K562 (cell line): Measurements from ENCODE around the gene PYROXD2. TPM values are rescaled to one million over a fixed set of nuclear protein-coding genes. Genes with fewer than 3 reads are reported as not detected.

ENCODE experiments used
- CAMTA2 ChIP-seq: fragments of 250-450 bp; sonication (Bioruptor Pico); conservative IDR thresholded peaks from 2 replicates; pipeline ENCODE4 v1.5.1; 2022
- CLOCK ChIP-seq: fragments of 250-450 bp; sonication (Bioruptor Pico); IDR thresholded peaks from 2 replicates; pipeline ENCODE4 v1.4.0; 2020; ENCODE audit warnings: mild to moderate bottlenecking, moderate library complexity, borderline replicate concordance
- CREB1 ChIP-seq, 2 experiments: sonication (generic) in 1 of 2; formaldehyde crosslinking in 1 of 2; IDR thresholded peaks; 2 replicates each; pipeline versions ENCODE4 v1.6.1 to v1.8.0; 2012 to 2022; ENCODE audit warnings: inconsistent platforms in 1 of 2, mild to moderate bottlenecking in 1 of 2, missing genetic modification reagents in 1 of 2, moderate library complexity in 1 of 2
- HDAC6 ChIP-seq: IDR thresholded peaks from 2 replicates; pipeline ENCODE4 v1.6.1; 2012; ENCODE audit warnings: low read depth, mild to moderate bottlenecking, control low read depth, inconsistent platforms, low read length, moderate library complexity
- HMG20B ChIP-seq: fragments of 250-450 bp; sonication (Bioruptor Pico); IDR thresholded peaks from 2 replicates; pipeline ENCODE4 v1.5.0; 2021; ENCODE audit warnings: mild to moderate bottlenecking
- LEF1 ChIP-seq: fragments of 450-650 bp; IDR thresholded peaks from 2 replicates; pipeline ENCODE4 v1.6.1; 2016; ENCODE audit warnings: mild to moderate bottlenecking
- NFRKB ChIP-seq: fragments of 450-650 bp; IDR thresholded peaks from 2 replicates; pipeline ENCODE4 v1.6.1; 2016; ENCODE audit warnings: low read depth
- RFX7 ChIP-seq: fragments of 250-450 bp; sonication (Bioruptor Pico); IDR thresholded peaks from 2 replicates; pipeline ENCODE4 v1.5.1; 2021; ENCODE audit warnings: mild to moderate bottlenecking
- SMARCA5 ChIP-seq: fragments of 450-650 bp; IDR thresholded peaks from 2 replicates; pipeline ENCODE4 v1.6.1; 2016
- SRSF7 ChIP-seq: fragments of 200-400 bp; formaldehyde crosslinking; optimal IDR thresholded peaks from 2 replicates; pipeline ENCODE3; 2017; ENCODE audit warnings: mild to moderate bottlenecking, low read depth, low read length
- TAF15 ChIP-seq: fragments of 200-400 bp; formaldehyde crosslinking; IDR thresholded peaks from 2 replicates; pipeline ENCODE4 v1.6.1; 2017; ENCODE audit warnings: mild to moderate bottlenecking, low read depth, low read length, moderate library complexity
- TCF3 ChIP-seq: sonication (generic); formaldehyde crosslinking; IDR thresholded peaks from 2 replicates; pipeline ENCODE4 v1.4.0; 2020; ENCODE audit warnings: mild to moderate bottlenecking, missing genetic modification reagents
- ZNF165 ChIP-seq: fragments of 250-450 bp; sonication (Bioruptor Pico); IDR thresholded peaks from 2 replicates; pipeline ENCODE4 v1.4.0; 2020; ENCODE audit warnings: borderline replicate concordance
- ZNF445 ChIP-seq: fragments of 250-450 bp; sonication (Bioruptor Pico); IDR thresholded peaks from 2 replicates; pipeline ENCODE4 v1.4.0; 2020; ENCODE audit warnings: low read depth, mild to moderate bottlenecking, moderate library complexity
- polyA plus RNA-seq, 8 experiments: library from polyadenylated mRNA; depleted of rRNA in 4 of 8; stranded (reverse) in 5 of 8; unstranded in 3 of 8; fragments of >200 nt; fragmentation: Nextera tagmentation in 2 of 8; fragmentation: Illumina TruSeq in 1 of 8; extraction: Ambion mirVana in 2 of 8; extraction: Trizol in 1 of 8; gene quantifications; 2 replicates each; pipeline versions ENCODE4 v1.2.1 to v1.2.3, GENCODE V29; 2011 to 2014; ENCODE audit warnings: inconsistent platforms in 1 of 8, missing spikeins in 1 of 8
- total RNA-seq, 7 experiments: library from RNA; depleted of rRNA in 6 of 7; stranded (reverse); fragments of >200 nt in 6 of 7; fragmentation: Illumina TruSeq in 2 of 7; extraction: Trizol in 2 of 7; gene quantifications; 2 replicates each; pipeline versions ENCODE4 v1.2.1 to v1.2.3, GENCODE V29; 2011 to 2021; ENCODE audit warnings: low replicate concordance in 1 of 7
- TF ChIP-seq, protein P1 (sequence below): fragments of 200-800 bp; sonication (Bioruptor generic); IDR thresholded peaks from 2 replicates; pipeline ENCODE4 v1.6.1; 2017; ENCODE audit warnings: missing genetic modification characterization, missing compliant biosample characterization
- TF ChIP-seq, protein P2 (sequence below): sonication (generic); formaldehyde crosslinking; IDR thresholded peaks from 2 replicates; pipeline ENCODE4 v1.8.1; 2023; ENCODE audit warnings: mild to moderate bottlenecking, missing genetic modification reagents
- TF ChIP-seq, protein P3 (sequence below), 2 experiments: fragments of 450-650 bp; IDR thresholded peaks; 2 replicates each; pipeline ENCODE4 v1.6.1; 2018; ENCODE audit warnings: mild to moderate bottlenecking in 2 of 2, low read depth in 1 of 2; ENCODE audit not compliant: partially characterized antibody in 2 of 2

PYROXD2 gene
- total and polyA plus RNA-seq, 9 of the 15 experiments (the other 6 are each of a cell fraction or from before 2014, with no cell fraction given) = 0.14 to 1.4 (median 0.58) TPM

GRCh38 chr10:98446661-98447221 is 31.8 kb upstream of the PYROXD2 start, which contains the start of gene HPS1 (continued):
- TF ChIP-seq CLOCK (CRISPR knock-in tag) = peak; percentile 90
- no peak for TF ChIP-seq HMG20B (CRISPR knock-in tag)
- TF ChIP-seq RFX7 (CRISPR knock-in tag) = no peak
- TF ChIP-seq ZNF445 = no peak
- TF ChIP-seq HDAC6 = no peak
- TF ChIP-seq CAMTA2 = no peak
- TF ChIP-seq, protein P1, sequence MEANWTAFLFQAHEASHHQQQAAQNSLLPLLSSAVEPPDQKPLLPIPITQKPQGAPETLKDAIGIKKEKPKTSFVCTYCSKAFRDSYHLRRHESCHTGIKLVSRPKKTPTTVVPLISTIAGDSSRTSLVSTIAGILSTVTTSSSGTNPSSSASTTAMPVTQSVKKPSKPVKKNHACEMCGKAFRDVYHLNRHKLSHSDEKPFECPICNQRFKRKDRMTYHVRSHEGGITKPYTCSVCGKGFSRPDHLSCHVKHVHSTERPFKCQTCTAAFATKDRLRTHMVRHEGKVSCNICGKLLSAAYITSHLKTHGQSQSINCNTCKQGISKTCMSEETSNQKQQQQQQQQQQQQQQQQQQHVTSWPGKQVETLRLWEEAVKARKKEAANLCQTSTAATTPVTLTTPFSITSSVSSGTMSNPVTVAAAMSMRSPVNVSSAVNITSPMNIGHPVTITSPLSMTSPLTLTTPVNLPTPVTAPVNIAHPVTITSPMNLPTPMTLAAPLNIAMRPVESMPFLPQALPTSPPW (CRISPR knock-in tag) = peak; percentile 91
- TF ChIP-seq SMARCA5 = no peak
- TF ChIP-seq ZNF165 (CRISPR knock-in tag) = no peak
- 0 out of 2 replicates have a peak, but pooled peaks have one; percentile 29 for TF ChIP-seq LEF1
- no peak for TF ChIP-seq SRSF7
- TF ChIP-seq, protein P2, sequence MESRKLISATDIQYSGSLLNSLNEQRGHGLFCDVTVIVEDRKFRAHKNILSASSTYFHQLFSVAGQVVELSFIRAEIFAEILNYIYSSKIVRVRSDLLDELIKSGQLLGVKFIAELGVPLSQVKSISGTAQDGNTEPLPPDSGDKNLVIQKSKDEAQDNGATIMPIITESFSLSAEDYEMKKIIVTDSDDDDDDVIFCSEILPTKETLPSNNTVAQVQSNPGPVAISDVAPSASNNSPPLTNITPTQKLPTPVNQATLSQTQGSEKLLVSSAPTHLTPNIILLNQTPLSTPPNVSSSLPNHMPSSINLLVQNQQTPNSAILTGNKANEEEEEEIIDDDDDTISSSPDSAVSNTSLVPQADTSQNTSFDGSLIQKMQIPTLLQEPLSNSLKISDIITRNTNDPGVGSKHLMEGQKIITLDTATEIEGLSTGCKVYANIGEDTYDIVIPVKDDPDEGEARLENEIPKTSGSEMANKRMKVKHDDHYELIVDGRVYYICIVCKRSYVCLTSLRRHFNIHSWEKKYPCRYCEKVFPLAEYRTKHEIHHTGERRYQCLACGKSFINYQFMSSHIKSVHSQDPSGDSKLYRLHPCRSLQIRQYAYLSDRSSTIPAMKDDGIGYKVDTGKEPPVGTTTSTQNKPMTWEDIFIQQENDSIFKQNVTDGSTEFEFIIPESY (CRISPR knock-in tag) = no peak
- TF ChIP-seq CREB1 (IDR thresholded peaks at IDR 0.05) = no peak
- TF ChIP-seq CREB1 (CRISPR knock-in tag; IDR thresholded peaks at IDR 0.05) = no peak
- no peak for TF ChIP-seq TCF3
- TF ChIP-seq TAF15 = no peak
- TF ChIP-seq NFRKB = no peak
- TF ChIP-seq, protein P3, sequence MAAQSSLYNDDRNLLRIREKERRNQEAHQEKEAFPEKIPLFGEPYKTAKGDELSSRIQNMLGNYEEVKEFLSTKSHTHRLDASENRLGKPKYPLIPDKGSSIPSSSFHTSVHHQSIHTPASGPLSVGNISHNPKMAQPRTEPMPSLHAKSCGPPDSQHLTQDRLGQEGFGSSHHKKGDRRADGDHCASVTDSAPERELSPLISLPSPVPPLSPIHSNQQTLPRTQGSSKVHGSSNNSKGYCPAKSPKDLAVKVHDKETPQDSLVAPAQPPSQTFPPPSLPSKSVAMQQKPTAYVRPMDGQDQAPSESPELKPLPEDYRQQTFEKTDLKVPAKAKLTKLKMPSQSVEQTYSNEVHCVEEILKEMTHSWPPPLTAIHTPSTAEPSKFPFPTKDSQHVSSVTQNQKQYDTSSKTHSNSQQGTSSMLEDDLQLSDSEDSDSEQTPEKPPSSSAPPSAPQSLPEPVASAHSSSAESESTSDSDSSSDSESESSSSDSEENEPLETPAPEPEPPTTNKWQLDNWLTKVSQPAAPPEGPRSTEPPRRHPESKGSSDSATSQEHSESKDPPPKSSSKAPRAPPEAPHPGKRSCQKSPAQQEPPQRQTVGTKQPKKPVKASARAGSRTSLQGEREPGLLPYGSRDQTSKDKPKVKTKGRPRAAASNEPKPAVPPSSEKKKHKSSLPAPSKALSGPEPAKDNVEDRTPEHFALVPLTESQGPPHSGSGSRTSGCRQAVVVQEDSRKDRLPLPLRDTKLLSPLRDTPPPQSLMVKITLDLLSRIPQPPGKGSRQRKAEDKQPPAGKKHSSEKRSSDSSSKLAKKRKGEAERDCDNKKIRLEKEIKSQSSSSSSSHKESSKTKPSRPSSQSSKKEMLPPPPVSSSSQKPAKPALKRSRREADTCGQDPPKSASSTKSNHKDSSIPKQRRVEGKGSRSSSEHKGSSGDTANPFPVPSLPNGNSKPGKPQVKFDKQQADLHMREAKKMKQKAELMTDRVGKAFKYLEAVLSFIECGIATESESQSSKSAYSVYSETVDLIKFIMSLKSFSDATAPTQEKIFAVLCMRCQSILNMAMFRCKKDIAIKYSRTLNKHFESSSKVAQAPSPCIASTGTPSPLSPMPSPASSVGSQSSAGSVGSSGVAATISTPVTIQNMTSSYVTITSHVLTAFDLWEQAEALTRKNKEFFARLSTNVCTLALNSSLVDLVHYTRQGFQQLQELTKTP (IDR thresholded peaks at IDR 0.05; ENCODE audit: low read depth in 1 of 2, partially characterized antibody in 2 of 2) = no peak
